Measurements from ENCODE around the gene GPR162. TPM values are rescaled to one million over a fixed set of nuclear protein-coding genes. Genes with fewer than 3 reads are reported as not detected.

GPR162 gene
- total and polyA plus RNA-seq, 2 donors from 2014 or later: 5.0 to 9.8 TPM

GRCh38 chr12:6838854-6839253, 17.2 kb downstream of the GPR162 start:
- no peak for TF ChIP-seq CTCF (IDR thresholded peaks at IDR 0.05; ENCODE audit: borderline replicate concordance, extremely low read depth, insufficient read depth)
- DNase-seq (no peak), FAIRE-seq (no peak)
- intact Hi-C loops (cut with DNase I): no loop called here
- H3K9ac ChIP-seq (ENCODE audit: low read length in 3 of 3): no peak overlapping the region
- H3K27ac ChIP-seq (ENCODE audit: low read depth in 2 of 2, low read length in 2 of 2): no peak overlapping the region
- no peaks in the 10 kb centered on the region for H3K4me1 ChIP-seq (ENCODE audit: control insufficient read depth in 2 of 3, insufficient read depth in 2 of 3, low read depth in 1 of 3, low read length in 3 of 3)
- no peak overlapping the region for H3K4me3 ChIP-seq (ENCODE audit: low read length in 3 of 3)
- no peaks in the 10 kb centered on the region for H3K9me3 ChIP-seq (ENCODE audit: control insufficient read depth in 2 of 3, insufficient read depth in 1 of 3, low read length in 3 of 3)
- H3K36me3 ChIP-seq (ENCODE audit: control insufficient read depth in 2 of 3, insufficient read depth in 3 of 3, low read length in 3 of 3): peaks cover 0 to 9% (median 0%) of the 10 kb centered on the region in 3 donors
- no peaks in the 10 kb centered on the region for H3K27me3 ChIP-seq (ENCODE audit: control insufficient read depth, insufficient read depth, low read length)

- Histone ChIP-seq H3K9ac (ENCODE audit: low read length in 3 of 3) (no peak overlapping the region), H3K9me3 (ENCODE audit: control insufficient read depth in 2 of 3, insufficient read depth in 1 of 3, low read length in 3 of 3) (no peaks in the 10 kb centered on the region), H3K36me3 (ENCODE audit: control insufficient read depth in 2 of 3, insufficient read depth in 3 of 3, low read length in 3 of 3) (peaks cover 0 to 9% (median 0%) of the 10 kb centered on the region in 3 donors), H3K4me3 (ENCODE audit: low read length in 3 of 3) (no peak overlapping the region), H3K27me3 (ENCODE audit: control insufficient read depth, insufficient read depth, low read length) (no peaks in the 10 kb centered on the region), H3K27ac (ENCODE audit: low read depth in 2 of 2, low read length in 2 of 2) (no peak overlapping the region), H3K4me1 (ENCODE audit: control insufficient read depth in 2 of 3, insufficient read depth in 2 of 3, low read depth in 1 of 3, low read length in 3 of 3) (no peaks in the 10 kb centered on the region)
- no peak for TF ChIP-seq CTCF (IDR thresholded peaks at IDR 0.05; ENCODE audit: borderline replicate concordance, extremely low read depth, insufficient read depth)
- intact Hi-C loops (cut with DNase I): no loop called here
- DNase-seq: no peak
- FAIRE-seq: no peak
These were observed 18.0 kb downstream of the GPR162 start for GRCh38 chr12:6839482-6840201.

DNA sequence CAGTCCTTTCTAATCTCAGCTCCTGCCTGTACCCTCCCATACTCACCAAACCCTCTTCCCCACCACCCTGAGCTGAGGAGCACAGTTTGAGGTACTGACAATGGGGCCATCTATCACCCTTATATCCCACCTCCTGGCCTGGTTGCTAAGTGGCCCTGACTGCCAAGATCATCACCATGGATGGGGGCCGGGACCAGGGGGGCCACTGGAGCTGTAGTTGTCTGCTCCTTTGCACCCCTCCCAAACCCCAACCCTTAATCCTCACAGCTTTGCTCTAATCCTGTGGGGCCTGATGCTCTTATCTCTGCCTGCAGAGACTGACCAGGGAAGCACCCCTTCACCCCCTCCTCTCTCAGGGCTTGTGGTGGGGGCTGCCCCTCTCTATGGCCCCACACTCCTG, 18.7 kb downstream of the GPR162 start:
- Histone ChIP-seq H3K27me3 (ENCODE audit: control insufficient read depth, insufficient read depth, low read length) (no peaks in the 10 kb centered on the region), H3K9me3 (ENCODE audit: control insufficient read depth in 2 of 3, insufficient read depth in 1 of 3, low read length in 3 of 3) (no peaks in the 10 kb centered on the region), H3K4me3 (ENCODE audit: low read length in 3 of 3) (no peak overlapping the region), H3K27ac (ENCODE audit: low read depth in 2 of 2, low read length in 2 of 2) (no peak overlapping the region), H3K9ac (ENCODE audit: low read length in 3 of 3) (no peak overlapping the region), H3K36me3 (ENCODE audit: control insufficient read depth in 2 of 3, insufficient read depth in 3 of 3, low read length in 3 of 3) (peaks cover 0 to 9% (median 0%) of the 10 kb centered on the region in 3 donors), H3K4me1 (ENCODE audit: control insufficient read depth in 2 of 3, insufficient read depth in 2 of 3, low read depth in 1 of 3, low read length in 3 of 3) (no peaks in the 10 kb centered on the region)
- DNase-seq (no peak), FAIRE-seq (no peak)
- no peak for TF ChIP-seq CTCF (IDR thresholded peaks at IDR 0.05; ENCODE audit: borderline replicate concordance, extremely low read depth, insufficient read depth)
- intact Hi-C loops (cut with DNase I): no loop called here

Data from kidney (tissue), 14 donors.